Astrocyte of the hippocampus (primary cell): Measurements from ENCODE around the gene RPS17.
"Not testable (repeated sequence)": the region's sequence is repeated elsewhere in the genome, so short reads cannot be mapped to it uniquely, and the experiment has no call there.

Experiments
- DNase-seq: peaks from one replicate; pipeline ENCODE4 v3.0.0; 2011; ENCODE audit warnings: low read depth, low spot score

The RPS17 gene

GRCh38 chr15:82548700-82549099 is 8.4 kb upstream of the RPS17 start:
- no peak for DNase-seq

- no peak for DNase-seq
These were observed 5.2 kb upstream of the RPS17 start for GRCh38 chr15:82545478-82545877.

- no peak for DNase-seq
These were observed 4.7 kb upstream of the RPS17 start for GRCh38 chr15:82545002-82545401.

GRCh38 chr15:82544431-82544830 is 4.2 kb upstream of the RPS17 start:
- DNase-seq = no peak

GRCh38 chr15:82543160-82543559 is 2.9 kb upstream of the RPS17 start:
- DNase-seq = peak; percentile 89

GRCh38 chr15:82540984-82541431 is 751 bp upstream of the RPS17 start:
- no peak for DNase-seq

- DNase-seq = peak; percentile 28
These were observed 584 bp downstream of the RPS17 start for GRCh38 chr15:82539691-82540054.

- peak; percentile 28 for DNase-seq
These were observed 1.1 kb downstream of the RPS17 start for GRCh38 chr15:82538961-82539690.

- DNase-seq = no peak
These were observed 2.8 kb downstream of the RPS17 start for GRCh38 chr15:82537351-82537908.

- DNase-seq = no peak
These were observed 3.6 kb downstream of the RPS17 start for GRCh38 chr15:82536409-82537350.

GRCh38 chr15:82535566-82536408 is 4.5 kb downstream of the RPS17 start:
- DNase-seq = no peak

GRCh38 chr15:82535151-82535550 is 5.1 kb downstream of the RPS17 start:
- not testable (repeated sequence) for DNase-seq

- not testable (repeated sequence) for DNase-seq
These were observed 5.8 kb downstream of the RPS17 start for GRCh38 chr15:82534457-82534861.

- DNase-seq = no peak
These were observed 6.5 kb downstream of the RPS17 start for GRCh38 chr15:82533801-82534200.

- DNase-seq = no peak
These were observed 7.2 kb downstream of the RPS17 start for GRCh38 chr15:82532991-82533481.

- no peak for DNase-seq
These were observed 7.8 kb downstream of the RPS17 start for GRCh38 chr15:82532383-82532990.

- no peak for DNase-seq
These were observed 8.5 kb downstream of the RPS17 start for GRCh38 chr15:82531496-82532382.

- DNase-seq = peak; percentile 86
These were observed 9.5 kb downstream of the RPS17 start for GRCh38 chr15:82530606-82531379.

GRCh38 chr15:82530006-82530405 is 10.3 kb downstream of the RPS17 start:
- no peak for DNase-seq
